Measurements from ENCODE around the gene DYNLRB2. TPM values are rescaled to one million over a fixed set of nuclear protein-coding genes. Genes with fewer than 3 reads are reported as not detected.
A peak's percentile ranks its signal among the peaks of the same experiment; 100 is the strongest.

The DYNLRB2 gene
- total RNA-seq, 2 experiments from 2014 or later = not detected

- intact Hi-C loops (cut with micrococcal nuclease; ENCODE audit: unreplicated experiment) = no loop called here
- CTCF ChIA-PET (ENCODE audit: unreplicated experiment) = no interaction called here
- no TSS peak for BruUV-seq (replicated peaks)
Measured at GRCh38 chr16:80515374-80515773, 25.4 kb upstream of the DYNLRB2 start.

GRCh38 chr16:80517846-80518245, 22.9 kb upstream of the DYNLRB2 start:
- TF ChIP-seq CTCF (conservative IDR thresholded peaks at IDR 0.05; ENCODE audit: low read length) = no peak
- TF ChIP-seq EZH2phosphoT487 (IDR thresholded peaks at IDR 0.05; ENCODE audit: borderline replicate concordance, low read depth, low read length) = no peak
- Histone ChIP-seq H3K9me2 (ENCODE audit: insufficient read depth, low read length) (no peaks in the 10 kb centered on the region), H3K36me3 (ENCODE audit: insufficient read depth, low read length) (no peaks in the 10 kb centered on the region), H3K9me3 (ENCODE audit: low read length) (no peaks in the 10 kb centered on the region), H3K4me3 (ENCODE audit: low read depth, low read length, poor library complexity, severe bottlenecking) (no peak overlapping the region), H3K4me1 (ENCODE audit: insufficient read depth, low read length, poor library complexity, severe bottlenecking) (no peaks in the 10 kb centered on the region), H3K79me2 (ENCODE audit: insufficient read depth, low read depth, low read length) (no peaks in the 10 kb centered on the region), H3K27ac (ENCODE audit: low read depth, low read length, poor library complexity, severe bottlenecking) (no peak overlapping the region), H3K4me2 (ENCODE audit: low read length) (no peak overlapping the region), H4K20me1 (ENCODE audit: insufficient read depth, low read length) (no peaks in the 10 kb centered on the region), H2AFZ (ENCODE audit: low read length) (no peak overlapping the region)
- no TSS peak for BruUV-seq (replicated peaks)
- ChIA-PET POLR2A (no interaction called here), CTCF (ENCODE audit: unreplicated experiment) (no interaction called here)
- intact Hi-C loops (cut with micrococcal nuclease; ENCODE audit: unreplicated experiment) = no loop called here
- DNase-seq (ENCODE audit: low spot score) = no peak

More at GRCh38 chr16:80515374-80515773, 25.4 kb upstream of the DYNLRB2 start:
- H3K9me3 ChIP-seq (ENCODE audit: low read length) = no peaks in the 10 kb centered on the region
- no peak overlapping the region for H3K4me3 ChIP-seq (ENCODE audit: low read depth, low read length, poor library complexity, severe bottlenecking)
- no peak overlapping the region for H3K4me2 ChIP-seq (ENCODE audit: low read length)
- no peak for DNase-seq (ENCODE audit: low spot score)
- H3K27ac ChIP-seq (ENCODE audit: low read depth, low read length, poor library complexity, severe bottlenecking) = no peak overlapping the region
- H3K9me2 ChIP-seq (ENCODE audit: insufficient read depth, low read length) = no peaks in the 10 kb centered on the region
- TF ChIP-seq CTCF (conservative IDR thresholded peaks at IDR 0.05; ENCODE audit: low read length) (no peak), EZH2phosphoT487 (IDR thresholded peaks at IDR 0.05; ENCODE audit: borderline replicate concordance, low read depth, low read length) (no peak)
- POLR2A ChIA-PET = no interaction called here
- H2AFZ ChIP-seq (ENCODE audit: low read length) = no peak overlapping the region
- no peaks in the 10 kb centered on the region for H3K4me1 ChIP-seq (ENCODE audit: insufficient read depth, low read length, poor library complexity, severe bottlenecking)
- H4K20me1 ChIP-seq (ENCODE audit: insufficient read depth, low read length) = no peaks in the 10 kb centered on the region
- H3K36me3 ChIP-seq (ENCODE audit: insufficient read depth, low read length) = no peaks in the 10 kb centered on the region
- H3K79me2 ChIP-seq (ENCODE audit: insufficient read depth, low read depth, low read length) = no peaks in the 10 kb centered on the region

- Histone ChIP-seq H4K20me1 (ENCODE audit: insufficient read depth, low read length) (no peaks in the 10 kb centered on the region), H3K9me2 (ENCODE audit: insufficient read depth, low read length) (no peaks in the 10 kb centered on the region), H3K4me3 (ENCODE audit: low read depth, low read length, poor library complexity, severe bottlenecking) (no peak overlapping the region), H2AFZ (ENCODE audit: low read length) (no peak overlapping the region), H3K79me2 (ENCODE audit: insufficient read depth, low read depth, low read length) (no peaks in the 10 kb centered on the region), H3K4me2 (ENCODE audit: low read length) (no peak overlapping the region), H3K4me1 (ENCODE audit: insufficient read depth, low read length, poor library complexity, severe bottlenecking) (no peaks in the 10 kb centered on the region), H3K36me3 (ENCODE audit: insufficient read depth, low read length) (no peaks in the 10 kb centered on the region), H3K9me3 (ENCODE audit: low read length) (no peaks in the 10 kb centered on the region), H3K27ac (ENCODE audit: low read depth, low read length, poor library complexity, severe bottlenecking) (no peak overlapping the region)
- BruUV-seq (replicated peaks) = no TSS peak
- CTCF ChIA-PET (ENCODE audit: unreplicated experiment) = no interaction called here
- intact Hi-C loops (cut with micrococcal nuclease; ENCODE audit: unreplicated experiment) = no loop called here
- TF ChIP-seq EZH2phosphoT487 (IDR thresholded peaks at IDR 0.05; ENCODE audit: borderline replicate concordance, low read depth, low read length) (no peak), CTCF (conservative IDR thresholded peaks at IDR 0.05; ENCODE audit: low read length) (no peak)
- POLR2A ChIA-PET = no interaction called here
- DNase-seq (ENCODE audit: low spot score) = peak; percentile 4
Measured at GRCh38 chr16:80518436-80518835, 22.4 kb upstream of the DYNLRB2 start.

All from OCI-LY7 (cell line).